Central memory CD8-positive, alpha-beta T cell (primary cell): Measurements from ENCODE around the gene METTL2B.
"Not testable (repeated sequence)": the region's sequence is repeated elsewhere in the genome, so short reads cannot be mapped to it uniquely, and the experiment has no call there.

ENCODE experiments used
- ATAC-seq: fragments of 150-1000 bp; cut with Tn5 transposase; replicated peaks from 2 replicates; pipeline ENCODE4 v1.10.0; 2022; ENCODE audit warnings: mild to moderate bottlenecking, moderate FRiP score, moderate number of reproducible peaks; ENCODE audit not compliant: poor library complexity, severe bottlenecking; ENCODE audit errors: extremely low read depth
- DNase-seq, 2 donors: peaks; one replicate each; pipeline ENCODE4 v3.0.0; 2021; ENCODE audit warnings: low spot score in 2 of 2
- H3K27ac Mint-ChIP-seq: one replicate; pipeline ENCODE4 v1.8.0; 2022; ENCODE audit warnings: low read depth, mild to moderate bottlenecking, moderate library complexity, mixed read lengths
- H3K27me3 Mint-ChIP-seq: one replicate; pipeline ENCODE4 v1.8.0; 2022; ENCODE audit warnings: mixed read lengths
- H3K36me3 Mint-ChIP-seq: one replicate; pipeline ENCODE4 v1.8.0; 2022; ENCODE audit warnings: mild to moderate bottlenecking, moderate library complexity, mixed read lengths; ENCODE audit not compliant: insufficient read depth
- H3K4me1 Mint-ChIP-seq: one replicate; pipeline ENCODE4 v1.8.0; 2022; ENCODE audit warnings: mixed read lengths
- H3K4me3 Mint-ChIP-seq: one replicate; pipeline ENCODE4 v1.8.0; 2022; ENCODE audit warnings: mild to moderate bottlenecking, moderate library complexity, mixed read lengths
- H3K9me3 Mint-ChIP-seq: one replicate; pipeline ENCODE4 v1.8.0; 2022; ENCODE audit warnings: mixed read lengths

METTL2B gene

GRCh38 chr7:128537410-128537809 is 60.9 kb downstream of the METTL2B start:
- Mint-ChIP-seq H3K36me3 (peaks cover 60% of the 10 kb centered on the region), H3K4me1 (peaks cover 37% of the 10 kb centered on the region), H3K27ac (peak overlapping the region; percentile 57)
- not testable (repeated sequence) for H3K9me3 Mint-ChIP-seq, H3K4me3 Mint-ChIP-seq, H3K27me3 Mint-ChIP-seq
- DNase-seq (peak in 1 of 2 donors; percentile 29), ATAC-seq (peak; percentile 99)

- not testable (repeated sequence) for H3K9me3 Mint-ChIP-seq, H3K27me3 Mint-ChIP-seq, DNase-seq, H3K4me3 Mint-ChIP-seq, ATAC-seq, H3K27ac Mint-ChIP-seq
- H3K4me1 Mint-ChIP-seq, result peaks cover 19% of the 10 kb centered on the region
- peaks cover 63% of the 10 kb centered on the region for H3K36me3 Mint-ChIP-seq
These were observed 66.0 kb downstream of the METTL2B start for GRCh38 chr7:128542530-128542929.

- not testable (repeated sequence) for H3K9me3 Mint-ChIP-seq, ATAC-seq, DNase-seq, H3K4me3 Mint-ChIP-seq, H3K27me3 Mint-ChIP-seq
- peaks cover 64% of the 10 kb centered on the region for H3K36me3 Mint-ChIP-seq
- peak overlapping the region; percentile 19 for H3K27ac Mint-ChIP-seq
- peaks cover 19% of the 10 kb centered on the region for H3K4me1 Mint-ChIP-seq
These were observed 66.8 kb downstream of the METTL2B start for GRCh38 chr7:128543300-128543699.

GRCh38 chr7:128546319-128546851 is 69.8 kb downstream of the METTL2B start:
- not testable (repeated sequence) for H3K27me3 Mint-ChIP-seq, DNase-seq, ATAC-seq, H3K9me3 Mint-ChIP-seq, H3K4me3 Mint-ChIP-seq, H3K27ac Mint-ChIP-seq
- H3K36me3 Mint-ChIP-seq, result peaks cover 53% of the 10 kb centered on the region
- peaks cover 11% of the 10 kb centered on the region for H3K4me1 Mint-ChIP-seq

- ATAC-seq (no peak), DNase-seq (no peak)
- Mint-ChIP-seq H3K27ac (no peak overlapping the region), H3K27me3 (no peaks in the 10 kb centered on the region), H3K4me1 (peaks cover 7% of the 10 kb centered on the region), H3K4me3 (no peak overlapping the region), H3K36me3 (peaks cover 39% of the 10 kb centered on the region), H3K9me3 (no peaks in the 10 kb centered on the region)
These were observed 74.4 kb downstream of the METTL2B start for GRCh38 chr7:128550920-128551319.

- ATAC-seq, H3K27me3 Mint-ChIP-seq, H3K4me3 Mint-ChIP-seq, H3K9me3 Mint-ChIP-seq, DNase-seq: not testable (repeated sequence)
- Mint-ChIP-seq H3K4me1 (peaks cover 11% of the 10 kb centered on the region), H3K27ac (peak overlapping the region; percentile 88), H3K36me3 (peaks cover 27% of the 10 kb centered on the region)
These were observed 77.8 kb downstream of the METTL2B start for GRCh38 chr7:128554394-128554793.
